Mammary epithelial cell (primary cell): ENCODE results near the gene HS6ST2.

Experiments
- CTCF ChIP-seq, 2 donors: IDR thresholded peaks in 1 of 2; conservative IDR thresholded peaks in 1 of 2; 2 replicates each; pipeline ENCODE4 v1.5.1; 2011 to 2012; ENCODE audit warnings: inconsistent platforms in 2 of 2, low read length in 2 of 2, mild to moderate bottlenecking in 2 of 2, control low read depth in 1 of 2, low read depth in 1 of 2; ENCODE audit not compliant: insufficient read depth in 1 of 2; ENCODE audit errors: extremely low read depth in 1 of 2
- EZH2 ChIP-seq: IDR thresholded peaks from 2 replicates; pipeline ENCODE4 v1.6.1; 2012; ENCODE audit warnings: low read length, inconsistent platforms, borderline replicate concordance

GRCh38 chrX:132652871-132653270, 305.6 kb downstream of the HS6ST2 start:
- TF ChIP-seq CTCF (conservative IDR thresholded peaks at IDR 0.05 in 1 of 2, IDR thresholded peaks at IDR 0.05 in 1 of 2; ENCODE audit: extremely low read depth in 1 of 2, insufficient read depth in 1 of 2, low read depth in 1 of 2, low read length in 2 of 2) (no peak), EZH2 (no peak)
